Gastroesophageal sphincter (tissue), 3 donors: ENCODE data around the gene CCDC159.

Experiments used
- CTCF ChIP-seq, 4 experiments: fragments of 200-600 bp in 2 of 4; fragments of 450-650 bp in 2 of 4; sonication (generic) in 1 of 4; IDR thresholded peaks; one replicate each; pipeline ENCODE4 v1.5.1; 2017 to 2019; ENCODE audit warnings: antibody characterized with exemption in 4 of 4, mild to moderate bottlenecking in 2 of 4, moderate library complexity in 2 of 4
- POLR2AphosphoS5 ChIP-seq: sonication (generic); formaldehyde crosslinking; IDR thresholded peaks from one replicate; pipeline ENCODE4 v1.6.1; 2017; ENCODE audit warnings: antibody characterized with exemption

- no peak for TF ChIP-seq POLR2AphosphoS5
- TF ChIP-seq CTCF (IDR thresholded peaks at IDR 0.05) = no peak
These were observed 54.5 kb downstream of the CCDC159 start for GRCh38 chr19:11400798-11401197.
